H9 (cell line): ENCODE measurements around the gene NADSYN1. TPM values are rescaled to one million over a fixed set of nuclear protein-coding genes. Genes with fewer than 3 reads are reported as not detected.

Experiments
- DNase-seq: peaks from one replicate; pipeline ENCODE4 v3.0.0-alpha.2; 2017
- H2AFZ ChIP-seq: one replicate; pipeline ENCODE4 v1.6.1; 2013; ENCODE audit warnings: mild to moderate bottlenecking, low read length, control low read depth, moderate library complexity
- H2AK5ac ChIP-seq: 2 replicates; pipeline ENCODE4 v1.6.1; 2013; ENCODE audit warnings: low read length, control low read depth, mixed read lengths; ENCODE audit not compliant: insufficient read length
- H2BK120ac ChIP-seq: one replicate; pipeline ENCODE4 v1.6.1; 2013; ENCODE audit warnings: low read depth, mild to moderate bottlenecking, low read length, control low read depth, inconsistent platforms; ENCODE audit not compliant: poor library complexity, severe bottlenecking
- H2BK12ac ChIP-seq: 2 replicates; pipeline ENCODE4 v1.6.1; 2013; ENCODE audit warnings: low read length, control low read depth, mixed read lengths, low read depth; ENCODE audit not compliant: insufficient read length
- H2BK15ac ChIP-seq: 2 replicates; pipeline ENCODE4 v1.6.1; 2013; ENCODE audit warnings: low read depth, low read length, control low read depth
- H2BK20ac ChIP-seq: one replicate; pipeline ENCODE4 v1.6.1; 2013; ENCODE audit warnings: low read depth, mild to moderate bottlenecking, low read length, control low read depth, inconsistent platforms; ENCODE audit not compliant: poor library complexity, severe bottlenecking
- H2BK5ac ChIP-seq: 2 replicates; pipeline ENCODE4 v1.6.1; 2013; ENCODE audit warnings: low read length, control low read depth, mixed read lengths; ENCODE audit not compliant: insufficient read length
- H3K14ac ChIP-seq: 2 replicates; pipeline ENCODE4 v1.6.1; 2013; ENCODE audit warnings: low read length, control low read depth; ENCODE audit not compliant: insufficient read depth
- H3K18ac ChIP-seq: 2 replicates; pipeline ENCODE4 v1.6.1; 2013; ENCODE audit warnings: low read depth, mild to moderate bottlenecking, mixed read lengths, low read length, control low read depth; ENCODE audit not compliant: insufficient read length
- H3K23ac ChIP-seq: 2 replicates; pipeline ENCODE4 v1.6.1; 2013; ENCODE audit warnings: low read length, control low read depth, mixed read lengths, low read depth; ENCODE audit not compliant: insufficient read length
- H3K23me2 ChIP-seq: 2 replicates; pipeline ENCODE4 v1.6.1; 2013; ENCODE audit warnings: low read depth, mild to moderate bottlenecking, mixed read lengths, low read length, control low read depth; ENCODE audit not compliant: insufficient read length, poor library complexity, severe bottlenecking
- H3K27ac ChIP-seq: 2 replicates; pipeline ENCODE4 v1.5.1; 2013; ENCODE audit warnings: low read length, control low read depth, mixed read lengths, low read depth; ENCODE audit not compliant: insufficient read length
- H3K27me3 ChIP-seq: 2 replicates; pipeline ENCODE4 v1.6.1; 2013; ENCODE audit warnings: low read length, control low read depth, inconsistent platforms; ENCODE audit not compliant: insufficient read depth
- H3K4ac ChIP-seq: 2 replicates; pipeline ENCODE4 v1.6.1; 2013; ENCODE audit warnings: low read depth, mild to moderate bottlenecking, control low read depth, inconsistent platforms, low read length, moderate library complexity
- H3K4me1 ChIP-seq: 2 replicates; pipeline ENCODE4 v1.6.1; 2013; ENCODE audit warnings: low read length, control low read depth, inconsistent platforms; ENCODE audit not compliant: insufficient read depth
- H3K4me2 ChIP-seq: 2 replicates; pipeline ENCODE4 v1.6.1; 2013; ENCODE audit warnings: low read length, control low read depth, mixed read lengths; ENCODE audit not compliant: insufficient read length, insufficient read depth
- H3K56ac ChIP-seq: 2 replicates; pipeline ENCODE4 v1.6.1; 2013; ENCODE audit warnings: low read depth, mild to moderate bottlenecking, mixed read lengths, low read length, control low read depth; ENCODE audit not compliant: insufficient read length
- H3K79me1 ChIP-seq: 2 replicates; pipeline ENCODE4 v1.6.1; 2013; ENCODE audit warnings: low read depth, mild to moderate bottlenecking, moderate library complexity, low read length, control low read depth, inconsistent platforms; ENCODE audit not compliant: insufficient read depth, poor library complexity, severe bottlenecking
- H3K79me2 ChIP-seq: 2 replicates; pipeline ENCODE4 v1.6.1; 2013; ENCODE audit warnings: low read length, control low read depth, inconsistent platforms; ENCODE audit not compliant: insufficient read depth
- H3K9ac ChIP-seq: 2 replicates; pipeline ENCODE4 v1.6.1; 2013; ENCODE audit warnings: low read length, control low read depth, mixed read lengths; ENCODE audit not compliant: insufficient read length; ENCODE audit errors: extremely low read depth
- H3K9me3 ChIP-seq: one replicate; pipeline ENCODE4 v1.6.1; 2013; ENCODE audit warnings: low read depth, low read length, inconsistent platforms; ENCODE audit not compliant: control insufficient read depth
- H3T11ph ChIP-seq: one replicate; pipeline ENCODE4 v1.6.1; 2013; ENCODE audit warnings: mild to moderate bottlenecking, low read length, control low read depth, inconsistent platforms
- H4K20me1 ChIP-seq: one replicate; pipeline ENCODE4 v1.6.1; 2013; ENCODE audit not compliant: control insufficient read depth, insufficient read length, insufficient read depth
- H4K5ac ChIP-seq: 2 replicates; pipeline ENCODE4 v1.6.1; 2013; ENCODE audit warnings: low read depth, mild to moderate bottlenecking, mixed read lengths, low read length, control low read depth; ENCODE audit not compliant: insufficient read length
- H4K8ac ChIP-seq: replicated peaks from 2 replicates; pipeline ENCODE4 v1.6.1; 2013; ENCODE audit warnings: low read length, control low read depth, mixed read lengths, low read depth; ENCODE audit not compliant: insufficient read length
- H4K91ac ChIP-seq: 2 replicates; pipeline ENCODE4 v1.6.1; 2013; ENCODE audit warnings: low read depth, mild to moderate bottlenecking, moderate library complexity, mixed read lengths, low read length, control low read depth; ENCODE audit not compliant: insufficient read length
- H3K27ac Mint-ChIP-seq, 3 experiments: 2 replicates in 2 of 3; 3 replicates in 1 of 3; pipeline ENCODE4 v1.8.0; 2020 to 2021; ENCODE audit warnings: mixed read lengths in 3 of 3, mild to moderate bottlenecking in 1 of 3, moderate library complexity in 1 of 3
- H3K27me3 Mint-ChIP-seq: 2 replicates; pipeline ENCODE4 v1.8.0; 2021; ENCODE audit warnings: low read depth, mild to moderate bottlenecking, moderate library complexity, mixed read lengths
- H3K36me3 Mint-ChIP-seq, 3 experiments: 2 replicates in 2 of 3; 3 replicates in 1 of 3; pipeline ENCODE4 v1.8.0; 2020 to 2021; ENCODE audit warnings: low read depth in 3 of 3, mixed read lengths in 3 of 3; ENCODE audit not compliant: insufficient read depth in 1 of 3
- H3K4me1 Mint-ChIP-seq, 2 experiments: 2 replicates each; pipeline ENCODE4 v1.8.0; 2020; ENCODE audit warnings: mixed read lengths in 2 of 2
- H3K4me3 Mint-ChIP-seq, 2 experiments: 2 replicates in 1 of 2; 3 replicates in 1 of 2; pipeline ENCODE4 v1.8.0; 2020 to 2021; ENCODE audit warnings: mild to moderate bottlenecking in 2 of 2, mixed read lengths in 2 of 2, moderate library complexity in 1 of 2
- H3K9me3 Mint-ChIP-seq, 2 experiments: 2 replicates in 1 of 2; 3 replicates in 1 of 2; pipeline ENCODE4 v1.8.0; 2020; ENCODE audit warnings: mild to moderate bottlenecking in 2 of 2, mixed read lengths in 2 of 2, moderate library complexity in 1 of 2
- CTCF ChIP-seq: fragments of 200-600 bp; sonication (generic); conservative IDR thresholded peaks from 3 replicates; pipeline ENCODE4 v1.8.0; 2021; ENCODE audit warnings: antibody characterized with exemption, mild to moderate bottlenecking
- WGBS: extraction: QIAGEN DNeasy Blood & Tissue Kit; methylation state at CpG from one replicate; pipeline ENCODE4 v1.1.7; 2013; ENCODE audit warnings: missing lambda C conversion rate, low lambda C conversion rate, mixed read lengths; ENCODE audit not compliant: insufficient read length; ENCODE audit errors: extremely low coverage; 5-methylcytosine and 5-hydroxymethylcytosine counted together
- total RNA-seq: library from RNA; stranded (reverse); gene quantifications from 2 replicates; pipeline ENCODE4 v1.2.1, GENCODE V29; 2021

The NADSYN1 gene
- total RNA-seq, 1 experiment from 2014 or later: 44.2 TPM

- Mint-ChIP-seq H3K4me3 (no peak overlapping the region), H3K9me3 (peaks cover 3 to 4% of the 10 kb centered on the region in 2 experiments), H3K36me3 (peaks cover 3 to 4% (median 4%) of the 10 kb centered on the region in 3 experiments; a peak in 6 of 7 replicates), H3K27me3 (peaks cover 7% of the 10 kb centered on the region), H3K27ac (no peak overlapping the region; a peak in 1 of 7 replicates), H3K4me1 (no peaks in the 10 kb centered on the region)
- no peak overlapping the region for H4K5ac ChIP-seq
- no peak overlapping the region for H2BK120ac ChIP-seq
- no peak overlapping the region for H3K9ac ChIP-seq
- no peak overlapping the region for H2BK15ac ChIP-seq
- H3K18ac ChIP-seq: no peak overlapping the region
- WGBS: no CpG with 5 or more reads among the region's 9 CpGs
- no peak overlapping the region for H2BK20ac ChIP-seq
- H3T11ph ChIP-seq: no peak overlapping the region
- no peaks in the 10 kb centered on the region for H3K27me3 ChIP-seq
- H3K79me1 ChIP-seq: no peaks in the 10 kb centered on the region
- H3K23me2 ChIP-seq: no peaks in the 10 kb centered on the region
- no peak overlapping the region for H4K91ac ChIP-seq
- H4K8ac ChIP-seq: no peak overlapping the region
- H3K4me1 ChIP-seq: no peaks in the 10 kb centered on the region
- H3K27ac ChIP-seq: no peak overlapping the region
- DNase-seq: no peak
- no peaks in the 10 kb centered on the region for H3K79me2 ChIP-seq
- no peak overlapping the region for H3K4me2 ChIP-seq
- no peak for TF ChIP-seq CTCF
- no peak overlapping the region for H2AK5ac ChIP-seq
- H2BK5ac ChIP-seq: no peak overlapping the region
- H3K23ac ChIP-seq: no peak overlapping the region
- H3K14ac ChIP-seq: no peak overlapping the region
- H4K20me1 ChIP-seq: no peaks in the 10 kb centered on the region
- no peaks in the 10 kb centered on the region for H3K9me3 ChIP-seq
- no peak overlapping the region for H3K4ac ChIP-seq
- H3K56ac ChIP-seq: no peak overlapping the region
- no peak overlapping the region for H2BK12ac ChIP-seq
- no peak overlapping the region for H2AFZ ChIP-seq
These were observed 82.8 kb downstream of the NADSYN1 start for GRCh38 chr11:71535825-71536224.
